HG02943 (cell line): Measurements from ENCODE around the gene STAC2.
"Not testable (repeated sequence)": the region's sequence is repeated elsewhere in the genome, so short reads cannot be mapped to it uniquely, and the experiment has no call there.

ENCODE experiments used
- ATAC-seq: cut with Tn5 transposase; IDR thresholded peaks from one replicate; pipeline ENCODE4 v1.9.1; 2021; ENCODE audit warnings: mild to moderate bottlenecking, low read depth, moderate library complexity; ENCODE audit not compliant: unreplicated experiment

STAC2 gene, protein sequence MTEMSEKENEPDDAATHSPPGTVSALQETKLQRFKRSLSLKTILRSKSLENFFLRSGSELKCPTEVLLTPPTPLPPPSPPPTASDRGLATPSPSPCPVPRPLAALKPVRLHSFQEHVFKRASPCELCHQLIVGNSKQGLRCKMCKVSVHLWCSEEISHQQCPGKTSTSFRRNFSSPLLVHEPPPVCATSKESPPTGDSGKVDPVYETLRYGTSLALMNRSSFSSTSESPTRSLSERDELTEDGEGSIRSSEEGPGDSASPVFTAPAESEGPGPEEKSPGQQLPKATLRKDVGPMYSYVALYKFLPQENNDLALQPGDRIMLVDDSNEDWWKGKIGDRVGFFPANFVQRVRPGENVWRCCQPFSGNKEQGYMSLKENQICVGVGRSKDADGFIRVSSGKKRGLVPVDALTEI

GRCh38 chr17:39225308-39225958 is at the start of gene STAC2:
STAC2 (minus strand) TSS chr17:39225945; CDS start chr17:39225502, 443 bp downstream.
- ATAC-seq: no peak

DNA sequence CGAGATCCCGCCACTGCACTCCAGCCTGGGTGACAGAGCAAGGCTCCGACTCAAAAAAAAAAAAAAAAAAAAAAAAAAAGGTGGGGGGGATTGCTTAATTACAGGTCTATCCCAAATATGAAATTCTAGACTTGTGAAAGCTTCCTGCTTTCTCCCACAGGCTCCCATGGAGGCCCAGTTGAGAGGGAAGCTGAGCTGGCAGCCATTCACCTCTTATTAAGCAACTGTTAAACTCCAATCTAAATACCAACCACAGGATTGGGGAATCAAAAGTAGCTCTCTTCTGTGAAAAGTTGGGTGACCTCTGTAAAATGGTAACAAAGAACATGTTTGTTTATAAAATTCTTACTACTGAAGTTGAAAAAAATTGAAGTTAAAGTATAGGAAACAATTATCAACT is 45.8 kb upstream of the STAC2 start:
- ATAC-seq: no peak

DNA sequence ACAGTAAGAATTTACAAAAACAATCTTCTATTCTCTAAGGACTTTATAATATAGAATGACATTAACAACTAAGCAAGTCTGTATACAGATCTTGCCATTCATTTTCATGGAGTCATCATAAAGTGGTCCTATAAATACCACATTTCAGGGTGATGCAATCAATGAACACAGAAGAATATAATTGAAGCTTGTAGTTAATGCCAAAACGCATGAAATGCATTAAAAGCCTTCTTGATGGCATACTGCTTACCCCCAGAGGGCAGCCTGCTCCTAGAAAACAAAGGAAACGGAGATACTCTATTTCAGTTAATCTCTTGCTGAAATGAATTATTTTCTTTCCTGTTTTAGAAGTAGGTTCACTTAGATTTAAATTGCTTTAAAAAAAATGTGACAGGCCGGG is 45.2 kb upstream of the STAC2 start:
- ATAC-seq: no peak

DNA sequence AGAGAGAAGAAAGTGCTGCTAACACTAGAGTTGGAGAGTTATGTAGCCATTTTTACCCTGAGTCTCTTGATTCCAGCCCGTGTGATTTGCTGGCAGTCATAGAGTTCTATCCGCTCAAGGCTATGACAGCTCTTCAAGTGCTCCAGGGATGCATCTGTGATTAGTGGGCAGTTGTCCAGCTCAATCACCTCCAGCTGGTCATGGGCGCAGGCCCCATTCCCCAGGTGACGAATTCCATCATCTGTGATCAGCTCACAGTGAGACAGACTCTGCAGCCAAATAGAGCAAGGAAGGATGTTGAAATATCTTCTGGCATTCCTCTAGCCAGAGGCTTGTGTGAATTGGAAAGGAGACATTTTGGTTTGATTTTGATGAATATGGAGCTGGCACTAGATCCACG is 38.4 kb upstream of the STAC2 start:
- no peak for ATAC-seq

DNA sequence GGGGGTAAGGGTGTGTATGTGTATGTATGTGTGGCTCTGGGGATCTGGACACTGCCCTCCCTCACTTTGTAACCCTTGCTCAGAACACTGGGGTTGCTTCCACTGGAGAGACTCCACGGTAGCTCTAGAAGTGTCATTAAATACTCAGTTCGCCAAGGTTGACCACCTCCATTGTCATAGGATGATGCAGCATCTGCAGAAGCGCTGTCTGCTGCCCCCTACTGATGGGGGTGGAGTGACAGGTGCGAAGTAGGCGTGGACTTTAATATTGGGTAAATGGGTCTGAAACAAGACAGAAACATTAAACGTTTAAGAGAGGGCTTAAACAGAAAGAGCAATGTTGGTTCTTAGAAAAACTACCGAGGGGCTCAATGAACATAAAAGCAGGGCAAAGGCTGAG is 35.5 kb upstream of the STAC2 start:
- ATAC-seq: no peak

DNA sequence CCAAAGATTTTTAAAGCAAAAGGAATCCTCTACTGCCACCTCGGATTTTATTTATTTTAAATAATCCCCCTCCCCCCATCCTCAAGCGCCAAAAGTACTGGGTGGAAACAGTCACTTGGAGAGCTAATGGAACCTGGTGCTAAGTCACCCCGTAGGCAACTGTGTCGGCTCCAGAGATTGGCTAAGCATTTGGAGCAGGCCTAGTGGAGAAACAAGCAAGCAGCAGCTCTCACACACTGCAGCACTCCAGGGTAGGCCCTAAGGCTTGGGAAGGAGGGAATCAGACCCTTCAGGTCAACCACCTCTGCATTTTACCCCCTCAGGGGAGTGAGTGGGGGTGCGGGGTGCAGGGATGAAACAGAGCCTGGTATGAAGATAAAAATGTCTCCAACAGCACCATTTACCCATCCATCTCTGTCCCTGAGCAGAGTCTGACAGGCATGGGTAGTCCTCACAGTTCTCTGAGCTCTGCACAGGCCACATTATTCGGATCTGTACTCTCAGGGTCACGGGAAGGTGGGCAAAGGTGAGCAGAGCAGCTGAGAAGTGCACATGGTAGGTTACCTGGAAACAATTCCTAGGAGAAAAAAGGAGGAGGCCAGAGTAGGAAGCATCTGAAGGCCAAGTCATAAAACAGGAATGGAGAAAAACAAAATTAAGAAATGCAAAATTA is 27.2 kb upstream of the STAC2 start:
- ATAC-seq: no peak

GRCh38 chr17:39251997-39252396 is 26.3 kb upstream of the STAC2 start:
- ATAC-seq: no peak

DNA sequence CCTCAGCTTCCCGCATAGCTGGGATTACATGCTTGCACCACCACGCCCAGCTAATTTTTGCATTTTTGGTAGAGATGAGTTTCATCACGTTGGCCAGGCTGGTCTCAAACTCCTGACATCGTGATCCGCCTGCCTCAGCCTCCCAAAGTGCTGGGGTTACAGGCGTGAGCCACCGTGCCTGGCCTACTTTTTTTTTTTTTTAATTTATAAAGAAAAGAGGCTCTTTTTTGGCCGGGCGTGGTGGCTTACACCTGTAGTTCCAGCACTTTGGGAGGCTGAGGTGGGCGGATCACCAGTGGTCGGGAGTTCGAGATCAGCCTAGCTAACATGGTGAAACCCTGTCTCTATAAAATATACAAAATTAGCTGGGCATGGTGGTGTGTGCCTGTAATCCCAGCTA is 24.3 kb upstream of the STAC2 start:
- ATAC-seq: not testable (repeated sequence)

DNA sequence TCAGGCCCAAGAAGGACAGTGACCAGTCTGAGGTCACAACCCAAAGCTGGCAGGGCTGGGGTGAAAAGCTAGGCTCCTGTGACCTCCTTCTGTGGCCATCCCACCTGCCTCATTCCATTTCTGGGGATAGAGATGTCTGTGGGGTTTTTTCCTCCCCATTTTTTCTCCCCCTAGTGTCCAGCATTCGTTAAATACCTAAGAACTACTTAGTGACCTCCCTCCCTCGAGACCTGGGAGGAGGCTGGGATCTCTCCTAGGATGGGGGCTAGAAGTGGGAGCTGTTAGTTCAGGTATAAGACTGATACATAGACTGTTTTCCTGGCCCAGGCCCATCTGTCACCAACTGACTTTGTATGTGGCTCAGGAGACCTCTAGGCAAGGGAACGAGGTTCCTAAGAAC is 20.5 kb upstream of the STAC2 start:
- ATAC-seq: no peak

DNA sequence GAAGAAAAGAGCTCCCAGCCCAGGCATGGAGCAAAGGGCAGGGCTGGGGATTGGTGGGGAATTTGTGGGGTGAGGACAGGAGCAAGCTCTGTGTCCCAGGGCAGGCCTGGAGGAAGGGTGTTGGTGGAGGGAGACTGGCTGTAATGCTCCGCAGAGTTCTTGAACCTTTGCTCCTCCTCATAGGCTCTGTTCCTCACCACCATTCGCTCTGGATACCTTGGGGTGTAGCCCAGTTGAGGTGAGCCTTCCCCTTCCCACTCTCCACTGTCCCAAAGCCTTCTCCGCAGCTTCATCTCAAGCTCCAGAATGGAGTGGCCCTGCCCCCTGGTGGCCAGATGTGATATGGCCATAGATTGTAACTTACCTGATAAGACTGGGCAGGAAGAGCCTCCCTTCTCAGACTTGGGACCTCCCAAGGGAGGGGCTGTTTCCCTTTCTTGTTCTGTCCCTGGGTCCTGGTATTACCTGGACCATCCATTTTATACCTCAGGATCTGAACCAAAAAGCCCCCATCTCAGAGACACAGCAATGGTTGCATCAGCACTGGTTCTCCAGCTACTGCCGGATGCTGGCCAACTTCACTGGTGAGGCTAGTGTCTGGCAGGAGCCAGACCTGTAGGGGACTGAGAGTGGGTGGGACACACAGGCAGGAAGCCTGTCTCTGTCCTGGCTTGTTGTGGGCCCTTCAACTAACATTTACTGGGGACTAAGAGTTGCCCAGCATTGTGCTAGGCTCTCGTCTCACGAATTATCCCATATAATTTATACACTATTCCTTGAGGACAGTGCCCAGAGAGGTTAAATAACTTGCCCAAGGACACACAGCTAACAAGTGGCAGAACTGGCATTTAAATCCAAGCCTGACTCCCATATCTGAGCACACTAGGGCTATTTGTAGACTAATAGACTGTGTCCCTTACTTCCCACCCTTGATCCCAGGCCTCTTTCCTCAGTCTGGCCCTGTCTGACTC is 19.1 kb upstream of the STAC2 start:
- ATAC-seq: no peak

- no peak for ATAC-seq
Measured at GRCh38 chr17:39244016-39244599, 18.4 kb upstream of the STAC2 start.

GRCh38 chr17:39243155-39243554 is 17.4 kb upstream of the STAC2 start:
- ATAC-seq: no peak

DNA sequence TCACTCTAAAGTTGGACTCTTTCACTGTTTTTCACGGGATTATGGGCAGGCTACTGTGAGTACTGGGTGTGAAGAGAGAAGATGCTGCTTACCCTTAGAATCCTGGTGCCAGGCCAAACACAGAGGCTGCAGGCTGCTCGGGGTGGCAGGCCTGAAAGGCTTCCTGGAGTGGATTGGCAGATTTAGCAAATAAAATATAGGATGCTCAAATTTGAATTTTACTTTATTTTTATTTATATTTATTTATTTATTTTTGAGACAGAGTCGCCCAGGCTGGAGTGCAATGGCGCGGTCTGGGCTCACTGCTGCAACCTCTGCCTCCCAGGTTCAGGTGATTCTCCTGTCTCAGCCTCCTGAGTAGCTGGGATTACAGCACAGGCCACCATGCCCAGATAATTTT is 14.9 kb upstream of the STAC2 start:
- ATAC-seq: no peak

DNA sequence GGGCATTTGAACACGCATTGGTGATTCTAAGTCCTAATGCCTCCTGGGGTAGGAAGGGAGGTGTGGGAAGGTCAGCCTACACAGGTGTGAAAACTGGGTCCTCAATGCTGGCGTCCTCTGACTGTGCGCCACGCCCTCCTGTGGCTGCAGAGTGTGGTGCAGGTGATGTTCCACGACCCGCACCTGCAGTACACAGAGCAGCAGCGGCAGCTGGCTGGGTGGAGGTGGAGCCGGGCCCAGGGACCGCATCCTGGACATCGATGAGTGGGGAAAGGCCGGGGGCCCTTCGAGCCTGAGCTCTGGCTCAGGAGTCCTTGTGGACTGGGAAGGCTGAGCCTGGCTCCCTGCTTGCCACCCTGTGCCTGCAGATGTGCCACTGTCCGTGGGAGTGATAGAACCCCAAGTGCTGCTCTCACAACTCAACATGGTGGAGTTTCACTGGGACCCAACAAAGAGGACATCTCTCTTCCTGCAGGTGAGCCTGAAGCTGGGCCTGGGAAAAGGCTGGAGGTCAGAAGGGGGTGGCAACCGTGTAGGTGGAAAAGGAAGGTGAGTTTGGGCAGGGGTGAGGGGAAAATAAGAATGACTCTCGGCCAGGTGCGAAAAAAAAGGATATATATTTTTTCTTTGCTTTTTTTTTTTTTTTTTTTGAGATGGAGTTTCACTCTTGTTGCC is 14.0 kb upstream of the STAC2 start:
- ATAC-seq: no peak

DNA sequence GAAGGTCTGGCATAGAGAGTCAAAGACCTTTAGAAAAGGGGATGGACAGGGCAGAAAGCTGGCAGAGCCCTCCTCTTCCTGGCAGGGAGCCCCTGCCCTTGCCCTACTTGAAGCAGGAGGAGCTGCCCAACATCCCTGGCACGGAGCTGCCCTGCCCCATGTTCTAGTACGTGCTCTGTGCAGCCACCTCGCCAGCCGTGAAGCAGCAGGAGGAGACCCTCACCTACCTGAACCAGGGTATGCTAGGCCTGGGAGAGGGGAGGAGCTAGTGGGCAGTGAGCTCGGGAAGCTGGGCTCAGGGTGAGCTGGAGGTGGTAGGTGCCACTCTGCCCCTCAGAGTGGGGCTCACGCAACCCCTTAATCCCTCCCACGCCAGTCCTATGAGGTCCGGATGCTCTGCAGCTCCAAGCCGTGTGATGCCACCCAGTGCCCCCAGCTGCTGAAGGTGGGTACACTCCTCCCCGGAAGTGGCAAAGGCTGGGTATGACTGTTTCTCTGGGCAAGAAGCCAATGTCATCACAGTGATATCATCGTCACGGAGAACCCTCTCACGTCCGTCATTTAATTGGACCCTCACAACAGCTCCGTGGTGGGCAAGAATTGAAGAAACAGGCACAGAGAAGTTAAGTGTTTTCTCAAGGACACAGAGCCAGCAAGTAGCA is 12.7 kb upstream of the STAC2 start:
- no peak for ATAC-seq

GRCh38 chr17:39237586-39237985 is 11.8 kb upstream of the STAC2 start:
- ATAC-seq: no peak

DNA sequence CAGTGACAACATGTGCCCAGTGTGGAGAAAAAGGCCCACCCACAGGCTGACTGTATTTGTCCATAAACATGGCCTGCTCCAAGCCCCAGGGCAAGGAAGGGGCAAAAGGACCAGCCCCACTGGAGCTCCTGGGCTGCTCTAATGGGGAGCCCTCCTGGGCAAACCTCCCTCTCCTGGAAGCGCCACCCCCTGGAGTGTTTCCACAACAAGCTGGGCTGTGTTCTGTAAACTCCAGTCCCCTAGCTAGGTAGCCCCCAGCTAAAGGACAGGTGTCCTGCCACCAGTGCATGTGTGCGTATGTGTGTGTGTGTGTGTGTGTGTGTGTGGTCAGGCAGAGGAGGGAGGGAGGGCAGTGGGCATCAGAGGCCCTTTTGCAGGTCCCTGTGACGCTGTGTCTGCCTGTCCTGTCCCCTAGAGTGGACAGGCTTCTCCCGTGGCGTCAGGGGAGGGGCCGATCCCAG is 11.3 kb upstream of the STAC2 start:
- no peak for ATAC-seq

- ATAC-seq: no peak
Measured at GRCh38 chr17:39236450-39236927, 10.7 kb upstream of the STAC2 start.
